GM18505 (cell line): ENCODE measurements around the gene ZNF175.

Experiments
- ATAC-seq: cut with Tn5 transposase; IDR thresholded peaks from one replicate; pipeline ENCODE4 v1.9.1; 2021; ENCODE audit not compliant: unreplicated experiment
- POLR2A ChIP-seq: IDR thresholded peaks from 4 replicates; pipeline ENCODE4 v1.6.1; 2011; ENCODE audit warnings: borderline replicate concordance; ENCODE audit not compliant: insufficient read depth, insufficient read length; ENCODE audit errors: extremely low read depth

The ZNF175 gene

GRCh38 chr19:51641648-51642047, 70.6 kb downstream of the ZNF175 start:
- TF ChIP-seq POLR2A = no peak
- no peak for ATAC-seq
